HEK293 (cell line): Measurements from ENCODE around the gene DDX49.

Experiments used
- CTCF ChIA-PET: fragments of 350-600 bp; formaldehyde crosslinking; extraction: SDS; loops from one replicate; lab custom pipeline; 2021; ENCODE audit warnings: antibody characterized with exemption; lab: Yijun Ruan, JAX
- POLR2A ChIA-PET: fragments of 300-600 bp; formaldehyde crosslinking; extraction: SDS; loops from one replicate; lab custom pipeline; 2020; ENCODE audit warnings: antibody characterized with exemption, inconsistent platforms; lab: Yijun Ruan, JAX
- H3K27ac ChIP-seq: fragments of 200-500 bp; sonication (Bioruptor generic); 2 replicates; pipeline ENCODE4 v1.5.1; 2014; ENCODE audit warnings: low read depth, low read length, control low read depth, inconsistent platforms; ENCODE audit errors: extremely low read depth
- H3K36me3 ChIP-seq, 2 experiments: fragments of 200-500 bp in 1 of 2; sonication (Bioruptor generic) in 1 of 2; 1 replicate in 1 of 2; 2 replicates in 1 of 2; pipeline ENCODE4 v1.5.1; 2014 to 2017; ENCODE audit warnings: inconsistent platforms in 2 of 2, low read length in 2 of 2; ENCODE audit not compliant: control insufficient read depth in 2 of 2, insufficient read depth in 1 of 2
- H3K4me1 ChIP-seq: fragments of 200-500 bp; sonication (Bioruptor generic); 2 replicates; pipeline ENCODE4 v1.5.1; 2014; ENCODE audit warnings: mild to moderate bottlenecking, low read length, inconsistent platforms; ENCODE audit not compliant: control insufficient read depth, insufficient read depth
- H3K4me3 ChIP-seq: 2 replicates; pipeline ENCODE4 v1.5.1; 2011; ENCODE audit warnings: low read depth, mild to moderate bottlenecking, control low read depth, low read length, moderate library complexity
- H3K9me3 ChIP-seq: fragments of 200-500 bp; sonication (Bioruptor generic); 2 replicates; pipeline ENCODE4 v1.5.1; 2014; ENCODE audit warnings: low read depth, low read length, inconsistent platforms; ENCODE audit not compliant: control insufficient read depth, insufficient read depth
- KLF1 ChIP-seq: fragments of 450-650 bp; formaldehyde crosslinking; IDR thresholded peaks from 2 replicates; pipeline ENCODE4 v1.5.1; 2016; ENCODE audit warnings: missing biosample characterization, missing genetic modification characterization
- SP3 ChIP-seq: fragments of 450-650 bp; formaldehyde crosslinking; IDR thresholded peaks from 2 replicates; pipeline ENCODE4 v1.5.1; 2016; ENCODE audit warnings: missing biosample characterization, missing genetic modification characterization
- ZNF114 ChIP-seq: fragments of 450-650 bp; formaldehyde crosslinking; IDR thresholded peaks from 2 replicates; pipeline ENCODE4 v1.5.0; 2017; ENCODE audit warnings: missing biosample characterization, missing genetic modification characterization
- ZNF311 ChIP-seq: fragments of 450-650 bp; formaldehyde crosslinking; IDR thresholded peaks from 2 replicates; pipeline ENCODE4 v1.5.1; 2017; ENCODE audit warnings: missing biosample characterization, missing genetic modification characterization, borderline replicate concordance
- ZNF843 ChIP-seq: fragments of 450-650 bp; formaldehyde crosslinking; IDR thresholded peaks from 2 replicates; pipeline ENCODE4 v1.5.1; 2016; ENCODE audit warnings: missing biosample characterization, missing genetic modification characterization
- TF ChIP-seq, protein P1 (sequence below): fragments of 450-650 bp; formaldehyde crosslinking; IDR thresholded peaks from 2 replicates; pipeline ENCODE4 v1.5.1; 2017; ENCODE audit warnings: missing biosample characterization, missing genetic modification characterization

The DDX49 gene

DNA sequence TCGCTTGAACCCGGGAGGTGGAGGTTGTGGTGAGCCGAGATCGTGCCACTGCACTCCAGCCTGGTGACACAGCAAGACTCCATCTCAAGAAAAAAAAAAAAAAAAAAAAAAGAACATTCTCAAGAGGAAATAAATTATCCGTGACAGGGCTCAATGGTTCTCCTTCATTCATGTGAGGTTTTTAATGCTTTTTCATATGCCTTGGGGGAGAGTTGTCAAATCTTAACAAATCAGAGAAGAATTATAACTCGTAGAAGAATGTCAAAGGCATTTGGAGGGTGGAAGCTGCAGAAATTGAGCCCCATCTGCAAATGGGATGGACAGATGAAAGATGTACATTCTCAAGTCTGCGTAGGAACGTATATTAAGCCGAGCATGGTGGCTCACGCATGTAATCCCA lies 56.4 kb downstream of the DDX49 start:
- no peak overlapping the region for H3K4me3 ChIP-seq
- no peak overlapping the region for H3K27ac ChIP-seq
- ChIA-PET POLR2A (interaction anchor here (0.7 kb wide), 2 partner anchors 20 to 165 kb away, joined by 4 to 5 read pairs; no protein-coding TSS in a partner anchor), CTCF (no interaction called here)
- peaks cover 5% of the 10 kb centered on the region; the same call in 1 of the 2 replicates for H3K4me1 ChIP-seq
- H3K36me3 ChIP-seq: no peaks in the 10 kb centered on the region
- H3K9me3 ChIP-seq: no peaks in the 10 kb centered on the region
- no peak for TF ChIP-seq ZNF843 (tag by site-specific recombination)
- TF ChIP-seq SP3 (tag by site-specific recombination): no peak
- no peak for TF ChIP-seq ZNF311 (tag by site-specific recombination)
- TF ChIP-seq KLF1 (tag by site-specific recombination): no peak
- no peak for TF ChIP-seq ZNF114
- TF ChIP-seq, protein P1, sequence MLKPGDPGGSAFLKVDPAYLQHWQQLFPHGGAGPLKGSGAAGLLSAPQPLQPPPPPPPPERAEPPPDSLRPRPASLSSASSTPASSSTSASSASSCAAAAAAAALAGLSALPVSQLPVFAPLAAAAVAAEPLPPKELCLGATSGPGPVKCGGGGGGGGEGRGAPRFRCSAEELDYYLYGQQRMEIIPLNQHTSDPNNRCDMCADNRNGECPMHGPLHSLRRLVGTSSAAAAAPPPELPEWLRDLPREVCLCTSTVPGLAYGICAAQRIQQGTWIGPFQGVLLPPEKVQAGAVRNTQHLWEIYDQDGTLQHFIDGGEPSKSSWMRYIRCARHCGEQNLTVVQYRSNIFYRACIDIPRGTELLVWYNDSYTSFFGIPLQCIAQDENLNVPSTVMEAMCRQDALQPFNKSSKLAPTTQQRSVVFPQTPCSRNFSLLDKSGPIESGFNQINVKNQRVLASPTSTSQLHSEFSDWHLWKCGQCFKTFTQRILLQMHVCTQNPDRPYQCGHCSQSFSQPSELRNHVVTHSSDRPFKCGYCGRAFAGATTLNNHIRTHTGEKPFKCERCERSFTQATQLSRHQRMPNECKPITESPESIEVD (tag by site-specific recombination): 0 out of 2 replicates have a peak, but pooled peaks have one; percentile 8
- TF ChIP-seq, all 188 proteins: peak for 1
